Measurements from ENCODE around the gene ATP1B4. TPM values are rescaled to one million over a fixed set of nuclear protein-coding genes. Genes with fewer than 3 reads are reported as not detected.

The ATP1B4 gene
- total and polyA plus RNA-seq, 2 of the 13 experiments (the other 11 are each of a cell fraction or from before 2014, with no cell fraction given), result not detected

DNA sequence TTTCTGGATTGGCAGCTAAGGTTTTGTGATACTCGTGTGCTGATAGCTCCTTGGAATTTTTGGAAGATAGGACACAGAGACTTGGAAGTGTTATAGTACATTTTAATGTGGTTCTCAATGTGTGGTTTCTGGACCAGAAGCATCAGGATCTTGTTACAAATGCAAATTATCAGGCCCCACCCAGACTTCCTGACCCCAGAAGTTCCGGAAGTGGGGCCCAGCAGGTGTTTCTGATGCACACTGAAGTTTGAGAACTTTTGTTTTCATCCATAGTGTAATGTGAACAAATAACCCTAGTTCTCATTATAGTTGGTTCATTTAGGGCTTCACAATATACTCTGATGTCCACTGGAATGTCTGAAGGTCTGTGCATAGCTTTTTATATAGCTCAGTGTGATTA lies 57.6 kb downstream of the ATP1B4 start (continued):
- no peak for TF ChIP-seq ZFY (CRISPR knock-in tag; IDR thresholded peaks at IDR 0.05)
- TF ChIP-seq MBNL3 (CRISPR knock-in tag; conservative IDR thresholded peaks at IDR 0.05), result no peak
- TF ChIP-seq IRX3 (CRISPR knock-in tag; IDR thresholded peaks at IDR 0.05; ENCODE audit: borderline replicate concordance, low read depth), result no peak
- TF ChIP-seq REXO4 (CRISPR knock-in tag; IDR thresholded peaks at IDR 0.05; ENCODE audit: borderline replicate concordance), result no peak
- TF ChIP-seq MTF2 (CRISPR knock-in tag; IDR thresholded peaks at IDR 0.05; ENCODE audit: borderline replicate concordance), result no peak
- no peak for TF ChIP-seq ZNF281 (CRISPR knock-in tag; IDR thresholded peaks at IDR 0.05; ENCODE audit: borderline replicate concordance)
- TF ChIP-seq HDAC2 (CRISPR knock-in tag; IDR thresholded peaks at IDR 0.05), result no peak
- TF ChIP-seq FIP1L1 (IDR thresholded peaks at IDR 0.05; ENCODE audit: borderline replicate concordance, insufficient read depth, low read depth, low read length), result no peak
- no peak for TF ChIP-seq RAD21 (CRISPR knock-in tag; IDR thresholded peaks at IDR 0.05)
- no peak for TF ChIP-seq PHF5A (CRISPR knock-in tag; IDR thresholded peaks at IDR 0.05; ENCODE audit: low read depth, unreplicated experiment)

- peaks cover 30% of the 10 kb centered on the region for H3K4me1 ChIP-seq (ENCODE audit: insufficient read depth, low read length)
- no peaks in the 10 kb centered on the region for H3K36me3 ChIP-seq (replicated peaks in 1 of 2; ENCODE audit: control insufficient read depth in 1 of 2, insufficient read depth in 2 of 2, low read length in 2 of 2)
- DNase-seq (ENCODE audit: low spot score) (no peak), ATAC-seq (no peak), FAIRE-seq (no peak)
- no peaks in the 10 kb centered on the region for H3K79me2 ChIP-seq (ENCODE audit: insufficient read depth, low read length)
- intact Hi-C loops (cut with micrococcal nuclease; ENCODE audit: unreplicated experiment) (no loop called here), in situ Hi-C loops (cut with HindIII; ENCODE audit: extremely low pct_ligation_motif_present, low pct_unique_long_range_greater_than_20kb) (no loop called here)
- no peaks in the 10 kb centered on the region for H4K20me1 ChIP-seq (ENCODE audit: insufficient read depth, low read length)
- POLR2A ChIA-PET, result no interaction called here
- TF ChIP-seq ZNF124 (CRISPR knock-in tag; IDR thresholded peaks at IDR 0.05), result no peak
- peak; percentile 77 for TF ChIP-seq ATF7 (IDR thresholded peaks at IDR 0.05)
- TF ChIP-seq ATF7 (CRISPR knock-in tag; IDR thresholded peaks at IDR 0.05), result no peak
- H3K9me3 ChIP-seq (ENCODE audit: low read length), result no peaks in the 10 kb centered on the region
- CTCF ChIA-PET (ENCODE audit: low intra/inter-chr PET ratio, low total read pairs), result no interaction called here
- no peak overlapping the region for H3K4me2 ChIP-seq (ENCODE audit: low read depth, low read length)
- H3K4me3 ChIP-seq (replicated peaks in 1 of 3; ENCODE audit: insufficient read depth in 1 of 3, low read depth in 2 of 3, low read length in 3 of 3), result no peak overlapping the region
- H2AFZ ChIP-seq (ENCODE audit: low read length), result no peak overlapping the region
- H3K9ac ChIP-seq (ENCODE audit: insufficient read depth, low read depth, low read length), result no peak overlapping the region
- no peaks in the 10 kb centered on the region for H3K27me3 ChIP-seq (ENCODE audit: control insufficient read depth in 1 of 2, insufficient read depth in 2 of 2, low read length in 2 of 2)
- no TSS peak for BruUV-seq (replicated peaks)
- no peak overlapping the region for H3K27ac ChIP-seq (ENCODE audit: extremely low read length, insufficient read depth, low read length)
Measured at GRCh38 chrX:120426599-120426998, 64.7 kb downstream of the ATP1B4 start.
